GM13976 (cell line): ENCODE data around the gene WLS.

Experiments
- DNase-seq: peaks from one replicate; pipeline ENCODE4 v3.0.0; 2012; ENCODE audit warnings: low spot score
- CTCF ChIP-seq: IDR thresholded peaks from 2 replicates; pipeline ENCODE4 v1.5.1; 2012; ENCODE audit warnings: borderline replicate concordance, mild to moderate bottlenecking; ENCODE audit not compliant: insufficient read depth; ENCODE audit errors: extremely low read depth, missing control alignments, control extremely low read depth
- in situ Hi-C: fragments of 300-500 bp; cut with MboI; formaldehyde crosslinking; loops from one replicate; pipeline ENCODE4 v1.12.0; 2022; ENCODE audit warnings: low sequenced_read_pairs, mixed read lengths, inconsistent platforms; ENCODE audit not compliant: unreplicated experiment

Gene WLS

GRCh38 chr1:68149907-68150306, 82.4 kb downstream of the WLS start:
- in situ Hi-C loops: no loop called here
- TF ChIP-seq CTCF: no peak
- DNase-seq: no peak

- TF ChIP-seq CTCF: no peak
- in situ Hi-C loops: no loop called here
Observed at GRCh38 chr1:68149110-68149798, 83.1 kb downstream of the WLS start.

GRCh38 chr1:68148631-68149030, 83.7 kb downstream of the WLS start:
- TF ChIP-seq CTCF: no peak
- DNase-seq: no peak
- in situ Hi-C loops: no loop called here

More at GRCh38 chr1:68149110-68149798, 83.1 kb downstream of the WLS start:
- no peak for DNase-seq

GRCh38 chr1:68147534-68148171, 84.7 kb downstream of the WLS start:
- TF ChIP-seq CTCF: no peak
- no peak for DNase-seq
- in situ Hi-C loops: no loop called here

- no peak for TF ChIP-seq CTCF
- in situ Hi-C loops: no loop called here
- DNase-seq: no peak
Observed at GRCh38 chr1:68145418-68146126, 86.8 kb downstream of the WLS start.

- in situ Hi-C loops: no loop called here
- TF ChIP-seq CTCF: no peak
- no peak for DNase-seq
Observed at GRCh38 chr1:68144856-68145255, 87.5 kb downstream of the WLS start.
